ENCODE data around the gene OR10T2. TPM values are rescaled to one million over a fixed set of nuclear protein-coding genes. Genes with fewer than 3 reads are reported as not detected.
"Not testable (repeated sequence)": the region's sequence is repeated elsewhere in the genome, so short reads cannot be mapped to it uniquely, and the experiment has no call there.

The OR10T2 gene
- total and polyA plus RNA-seq, 2 donors (not counting 1 experiment from before 2014, with no cell fraction given), result not detected

GRCh38 chr1:158434741-158435140 lies 35.5 kb upstream of the OR10T2 start:
- Mint-ChIP-seq H3K4me3 (no peak overlapping the region), H3K27me3 (peaks cover 24% of the 10 kb centered on the region), H3K27ac (no peak overlapping the region), H3K4me1 (no peaks in the 10 kb centered on the region), H3K9me3 (ENCODE audit: insufficient read depth) (peaks cover 4% of the 10 kb centered on the region)
- Histone ChIP-seq H3K4me3 (ENCODE audit: control extremely low read depth in 1 of 5, extremely low read depth in 1 of 5, insufficient read depth in 1 of 5, low read depth in 2 of 5, low read length in 4 of 5) (no peak overlapping the region), H3K9me3 (ENCODE audit: control extremely low read depth in 1 of 3, control insufficient read depth in 2 of 3, insufficient read depth in 1 of 3, low read length in 2 of 3) (peaks cover 1 to 13% (median 6%) of the 10 kb centered on the region in 3 donors), H3K4me1 (ENCODE audit: control insufficient read depth in 2 of 2, insufficient read depth in 2 of 2, low read length in 2 of 2) (no peaks in the 10 kb centered on the region), H3K27ac (ENCODE audit: low read length in 2 of 2) (no peak overlapping the region), H3K79me2 (ENCODE audit: control insufficient read depth, insufficient read depth, low read length) (no peaks in the 10 kb centered on the region), H3K4me2 (replicated peaks; ENCODE audit: low read depth, low read length, poor library complexity, severe bottlenecking) (no peak overlapping the region), H3K36me3 (replicated peaks in 1 of 2; ENCODE audit: control extremely low read depth in 1 of 2, control insufficient read depth in 1 of 2, extremely low read depth in 1 of 2, insufficient read depth in 2 of 2, low read length in 1 of 2) (no peaks in the 10 kb centered on the region), H3K27me3 (replicated peaks in 1 of 4; ENCODE audit: control extremely low read depth in 1 of 4, control insufficient read depth in 3 of 4, insufficient read depth in 4 of 4, low read length in 3 of 4) (peaks cover 0 to 15% (median 7%) of the 10 kb centered on the region in 4 experiments), H3K9ac (ENCODE audit: low read length) (no peak overlapping the region), H4K20me1 (ENCODE audit: control insufficient read depth, insufficient read depth, low read length, poor library complexity, severe bottlenecking) (no peaks in the 10 kb centered on the region), H2AFZ (ENCODE audit: insufficient read depth, low read depth, low read length, poor library complexity, severe bottlenecking) (no peak overlapping the region)
- ChIA-PET CTCF (no interaction called here), POLR2A (no interaction called here)
- DNase-seq (no peak), ATAC-seq (ENCODE audit: low read depth) (no peak)
- intact Hi-C loops (cut with micrococcal nuclease), result no loop called here
- WGBS (ENCODE audit: insufficient coverage), result 71% methylated on average over 2 of the region's 3 CpGs
- TF ChIP-seq CTCF (IDR thresholded peaks at IDR 0.05) (no peak), EZH2 (IDR thresholded peaks at IDR 0.05; ENCODE audit: borderline replicate concordance, insufficient read depth, low read depth, low read length, poor library complexity, severe bottlenecking) (no peak)

- H4K20me1 ChIP-seq (ENCODE audit: control insufficient read depth, insufficient read depth, low read length, poor library complexity, severe bottlenecking); H2AFZ ChIP-seq (ENCODE audit: insufficient read depth, low read depth, low read length, poor library complexity, severe bottlenecking); DNase-seq; H3K4me2 ChIP-seq (replicated peaks; ENCODE audit: low read depth, low read length, poor library complexity, severe bottlenecking); H3K4me3 ChIP-seq (ENCODE audit: control extremely low read depth in 1 of 5, extremely low read depth in 1 of 5, insufficient read depth in 1 of 5, low read depth in 2 of 5, low read length in 4 of 5); H3K9me3 Mint-ChIP-seq (ENCODE audit: insufficient read depth); H3K79me2 ChIP-seq (ENCODE audit: control insufficient read depth, insufficient read depth, low read length); CTCF ChIA-PET; H3K4me1 Mint-ChIP-seq; H3K4me3 Mint-ChIP-seq; H3K36me3 ChIP-seq (replicated peaks in 1 of 2; ENCODE audit: control extremely low read depth in 1 of 2, control insufficient read depth in 1 of 2, extremely low read depth in 1 of 2, insufficient read depth in 2 of 2, low read length in 1 of 2); intact Hi-C loops (cut with micrococcal nuclease); H3K27ac Mint-ChIP-seq; ATAC-seq (ENCODE audit: low read depth); H3K4me1 ChIP-seq (ENCODE audit: control insufficient read depth in 2 of 2, insufficient read depth in 2 of 2, low read length in 2 of 2); POLR2A ChIA-PET; H3K9ac ChIP-seq (ENCODE audit: low read length); H3K27ac ChIP-seq (ENCODE audit: low read length in 2 of 2): not testable (repeated sequence)
- H3K27me3 Mint-ChIP-seq, result peaks cover 12% of the 10 kb centered on the region
- Histone ChIP-seq H3K27me3 (replicated peaks in 1 of 4; ENCODE audit: control extremely low read depth in 1 of 4, control insufficient read depth in 3 of 4, insufficient read depth in 4 of 4, low read length in 3 of 4) (peaks cover 0 to 15% (median 5%) of the 10 kb centered on the region in 4 experiments), H3K9me3 (ENCODE audit: control extremely low read depth in 1 of 3, control insufficient read depth in 2 of 3, insufficient read depth in 1 of 3, low read length in 2 of 3) (peaks cover 0 to 13% (median 6%) of the 10 kb centered on the region in 3 donors)
- WGBS (ENCODE audit: insufficient coverage), result 66% methylated on average over 3 of the region's 3 CpGs
Observed at GRCh38 chr1:158430163-158430562, 30.9 kb upstream of the OR10T2 start.

Data from B cell (primary cell).